ENCODE data around the gene PKP1. TPM values are rescaled to one million over a fixed set of nuclear protein-coding genes. Genes with fewer than 3 reads are reported as not detected.

PKP1 gene
- total RNA-seq, 1 experiment from 2014 or later, result 0.30 TPM

DNA sequence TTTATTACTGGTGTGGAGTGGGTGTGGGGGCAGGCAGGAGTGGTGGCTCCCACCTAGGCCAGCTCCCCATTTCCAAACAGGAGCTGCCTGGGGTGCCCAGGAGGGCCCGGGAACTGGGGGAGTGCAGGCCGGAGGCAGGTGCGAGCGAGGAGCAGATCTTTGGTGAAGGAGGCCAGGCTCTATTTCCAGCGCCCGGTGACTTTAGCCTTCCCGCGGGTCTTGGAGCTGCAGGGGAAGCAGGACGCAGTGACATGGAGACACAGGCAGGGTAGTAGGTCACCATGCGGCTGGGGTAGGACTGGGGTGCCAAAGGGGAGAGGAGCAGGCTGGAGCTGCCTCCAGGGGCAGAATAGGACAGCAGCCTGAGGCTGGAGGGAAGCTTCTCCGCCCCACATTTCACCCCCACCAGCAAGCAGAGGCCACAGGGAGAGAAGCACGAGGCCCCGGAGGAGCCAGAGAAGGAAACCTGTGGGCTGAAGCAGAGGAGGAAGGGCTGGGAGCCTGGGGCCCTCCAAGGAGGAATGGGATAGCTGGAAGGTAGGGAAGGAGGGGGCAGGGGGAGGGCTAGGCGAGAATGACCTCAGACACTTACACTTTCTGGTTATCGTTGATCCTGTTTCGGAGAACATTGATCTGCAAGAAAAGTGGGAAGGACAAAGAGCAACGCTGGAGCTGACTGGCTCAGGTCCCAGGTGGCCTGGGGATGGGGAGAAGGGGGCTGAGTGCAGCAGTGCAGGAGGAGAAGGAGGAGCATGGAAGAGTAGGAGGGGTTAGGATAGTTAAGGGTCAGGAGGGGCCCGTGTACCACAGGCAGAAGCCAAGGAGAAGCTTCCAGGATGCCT lies 75.9 kb downstream of the PKP1 start:
- POLR2A ChIA-PET, result interaction anchor here (0.5 to 11.7 kb wide), 17 partner anchors 8 to 181 kb away, joined by 3 to 159 read pairs (median 4); no protein-coding TSS in a partner anchor
- CTCF ChIA-PET, result interaction anchor here (0.6 to 15.6 kb wide), 30 partner anchors 11 to 387 kb away, joined by 3 to 550 read pairs (median 6); partner anchors contain the start of gene TMEM9
- Mint-ChIP-seq H3K4me3 (ENCODE audit: unreplicated experiment) (no peak overlapping the region), H3K36me3 (ENCODE audit: insufficient read depth, unreplicated experiment) (no peaks in the 10 kb centered on the region), H3K4me1 (ENCODE audit: insufficient read depth, unreplicated experiment) (peaks cover 40% of the 10 kb centered on the region), H3K27ac (ENCODE audit: low read depth, unreplicated experiment) (no peak overlapping the region), H3K9me3 (ENCODE audit: unreplicated experiment) (no peaks in the 10 kb centered on the region), H3K27me3 (ENCODE audit: insufficient read depth, unreplicated experiment) (no peaks in the 10 kb centered on the region)
- no peak for DNase-seq (ENCODE audit: unreplicated experiment)
- TF ChIP-seq, protein P1, sequence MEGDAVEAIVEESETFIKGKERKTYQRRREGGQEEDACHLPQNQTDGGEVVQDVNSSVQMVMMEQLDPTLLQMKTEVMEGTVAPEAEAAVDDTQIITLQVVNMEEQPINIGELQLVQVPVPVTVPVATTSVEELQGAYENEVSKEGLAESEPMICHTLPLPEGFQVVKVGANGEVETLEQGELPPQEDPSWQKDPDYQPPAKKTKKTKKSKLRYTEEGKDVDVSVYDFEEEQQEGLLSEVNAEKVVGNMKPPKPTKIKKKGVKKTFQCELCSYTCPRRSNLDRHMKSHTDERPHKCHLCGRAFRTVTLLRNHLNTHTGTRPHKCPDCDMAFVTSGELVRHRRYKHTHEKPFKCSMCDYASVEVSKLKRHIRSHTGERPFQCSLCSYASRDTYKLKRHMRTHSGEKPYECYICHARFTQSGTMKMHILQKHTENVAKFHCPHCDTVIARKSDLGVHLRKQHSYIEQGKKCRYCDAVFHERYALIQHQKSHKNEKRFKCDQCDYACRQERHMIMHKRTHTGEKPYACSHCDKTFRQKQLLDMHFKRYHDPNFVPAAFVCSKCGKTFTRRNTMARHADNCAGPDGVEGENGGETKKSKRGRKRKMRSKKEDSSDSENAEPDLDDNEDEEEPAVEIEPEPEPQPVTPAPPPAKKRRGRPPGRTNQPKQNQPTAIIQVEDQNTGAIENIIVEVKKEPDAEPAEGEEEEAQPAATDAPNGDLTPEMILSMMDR (IDR thresholded peaks at IDR 0.05; ENCODE audit: unreplicated experiment), result no peak
- BruUV-seq (replicated peaks), result no TSS peak
- intact Hi-C loops (cut with micrococcal nuclease), result no loop called here

DNA sequence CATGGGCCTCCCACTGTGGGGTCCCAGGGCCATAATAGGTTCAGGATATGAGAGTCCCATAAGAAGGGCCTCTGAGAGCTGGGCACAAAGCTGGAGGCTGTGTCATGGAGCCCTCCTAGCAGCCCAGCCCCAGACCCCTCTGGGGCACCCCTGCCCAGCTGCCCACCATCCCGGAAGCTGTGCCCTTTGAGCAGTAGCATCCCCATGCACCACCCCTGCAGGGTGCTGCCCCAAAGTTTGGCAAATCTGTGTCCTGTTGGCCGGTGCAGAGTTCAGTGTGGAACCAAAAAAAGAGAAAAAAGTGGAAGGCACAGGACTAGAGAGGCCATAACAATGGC lies 76.5 kb downstream of the PKP1 start:
- no TSS peak for BruUV-seq (replicated peaks)
- POLR2A ChIA-PET, result interaction anchor here (0.5 to 11.7 kb wide), 10 partner anchors 8 to 100 kb away, joined by 3 to 159 read pairs (median 13); no protein-coding TSS in a partner anchor
- Mint-ChIP-seq H3K27me3 (ENCODE audit: insufficient read depth, unreplicated experiment) (no peaks in the 10 kb centered on the region), H3K4me1 (ENCODE audit: insufficient read depth, unreplicated experiment) (peaks cover 34% of the 10 kb centered on the region), H3K27ac (ENCODE audit: low read depth, unreplicated experiment) (no peak overlapping the region), H3K4me3 (ENCODE audit: unreplicated experiment) (no peak overlapping the region), H3K9me3 (ENCODE audit: unreplicated experiment) (no peaks in the 10 kb centered on the region), H3K36me3 (ENCODE audit: insufficient read depth, unreplicated experiment) (no peaks in the 10 kb centered on the region)
- intact Hi-C loops (cut with micrococcal nuclease), result no loop called here
- CTCF ChIA-PET, result interaction anchor here (0.7 to 15.6 kb wide), 23 partner anchors 13 to 775 kb away, joined by 3 to 550 read pairs (median 7); partner anchors contain the start of gene TMEM9
- no peak for DNase-seq (ENCODE audit: unreplicated experiment)
- TF ChIP-seq, protein P1 (IDR thresholded peaks at IDR 0.05; ENCODE audit: unreplicated experiment), result no peak

- Mint-ChIP-seq H3K27ac (ENCODE audit: low read depth, unreplicated experiment) (no peak overlapping the region), H3K27me3 (ENCODE audit: insufficient read depth, unreplicated experiment) (no peaks in the 10 kb centered on the region)
- intact Hi-C loops (cut with micrococcal nuclease), result no loop called here
Measured at GRCh38 chr1:201360486-201360885, 77.2 kb downstream of the PKP1 start.

More at GRCh38 chr1:201360486-201360885, 77.2 kb downstream of the PKP1 start:
- Mint-ChIP-seq H3K4me1 (ENCODE audit: insufficient read depth, unreplicated experiment) (peaks cover 28% of the 10 kb centered on the region), H3K9me3 (ENCODE audit: unreplicated experiment) (no peaks in the 10 kb centered on the region), H3K4me3 (ENCODE audit: unreplicated experiment) (no peak overlapping the region), H3K36me3 (ENCODE audit: insufficient read depth, unreplicated experiment) (no peaks in the 10 kb centered on the region)
- ChIA-PET CTCF (interaction anchor here (0.5 to 15.6 kb wide), 51 partner anchors 9 to 775 kb away, joined by 3 to 550 read pairs (median 6); partner anchors contain the start of gene TMEM9), POLR2A (interaction anchor here (0.9 to 11.7 kb wide), 8 partner anchors 11 to 464 kb away, joined by 3 to 159 read pairs (median 14); no protein-coding TSS in a partner anchor)
- DNase-seq (ENCODE audit: unreplicated experiment), result no peak
- no TSS peak for BruUV-seq (replicated peaks)
- TF ChIP-seq, protein P1 (IDR thresholded peaks at IDR 0.05; ENCODE audit: unreplicated experiment), result no peak

Data from MCF 10A (cell line).